Measurements from ENCODE around the gene TNNT3.

Gene TNNT3

DNA sequence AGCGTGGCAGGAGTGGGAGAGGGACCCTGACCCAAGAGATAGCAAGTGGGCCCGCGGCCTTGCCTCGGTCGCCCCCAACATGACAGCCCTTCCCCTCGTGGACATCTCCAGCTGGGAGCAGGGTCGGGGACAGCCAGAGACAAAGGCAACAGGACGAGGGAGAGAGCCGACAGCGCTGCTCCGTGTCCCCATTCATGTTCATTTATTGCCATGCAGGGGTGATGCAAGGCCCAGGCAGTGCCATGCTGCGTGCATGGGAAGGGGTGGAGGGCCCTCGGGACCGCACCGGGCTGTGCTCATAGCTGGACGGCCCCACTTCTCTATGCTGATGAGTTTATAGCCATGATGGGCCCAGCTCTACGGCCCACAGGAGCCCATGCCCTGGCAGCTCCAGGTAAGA, 40.3 kb downstream of the TNNT3 start:
- DNase-seq: no peak

DNA sequence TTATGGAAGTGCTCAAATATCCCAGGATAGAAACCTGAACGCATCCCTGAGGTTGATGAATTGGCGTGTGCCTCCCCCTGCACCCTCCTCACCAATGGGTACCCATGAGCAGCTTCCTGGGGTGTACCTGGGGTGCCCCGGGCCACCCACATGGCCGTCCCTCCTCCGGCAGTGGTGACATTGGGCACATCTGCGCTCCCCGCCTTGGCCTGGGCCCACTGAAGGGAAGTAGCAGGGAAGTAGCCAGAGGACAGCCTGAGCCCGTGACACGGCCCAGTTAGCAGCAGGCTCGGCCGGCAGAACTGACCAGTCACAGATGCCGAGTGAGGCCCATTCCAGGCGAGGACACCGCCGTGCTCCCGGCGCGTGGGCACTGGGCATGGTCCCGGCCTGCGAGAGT, 44.4 kb downstream of the TNNT3 start:
- DNase-seq: no peak

DNA sequence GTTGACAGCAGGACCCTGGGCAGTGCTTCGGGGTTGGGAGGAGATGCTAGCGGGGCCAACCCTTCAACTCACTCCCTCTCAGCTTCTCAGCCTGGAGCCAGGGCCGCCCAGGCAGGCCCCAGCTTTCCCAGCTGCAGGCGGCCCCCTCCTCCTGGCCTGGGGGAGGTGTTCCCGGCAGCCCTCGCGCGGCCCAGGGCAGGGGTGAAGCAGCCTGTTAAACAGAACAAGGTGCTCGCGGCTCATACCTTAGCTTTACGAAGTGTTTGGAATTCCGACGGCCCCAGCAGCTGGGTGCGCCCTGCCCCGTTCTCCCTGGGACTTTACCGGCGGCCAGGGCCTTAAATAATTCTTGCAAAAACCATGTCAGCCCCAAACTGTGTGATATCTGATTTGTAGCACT, 44.8 kb downstream of the TNNT3 start:
- DNase-seq: no peak

DNA sequence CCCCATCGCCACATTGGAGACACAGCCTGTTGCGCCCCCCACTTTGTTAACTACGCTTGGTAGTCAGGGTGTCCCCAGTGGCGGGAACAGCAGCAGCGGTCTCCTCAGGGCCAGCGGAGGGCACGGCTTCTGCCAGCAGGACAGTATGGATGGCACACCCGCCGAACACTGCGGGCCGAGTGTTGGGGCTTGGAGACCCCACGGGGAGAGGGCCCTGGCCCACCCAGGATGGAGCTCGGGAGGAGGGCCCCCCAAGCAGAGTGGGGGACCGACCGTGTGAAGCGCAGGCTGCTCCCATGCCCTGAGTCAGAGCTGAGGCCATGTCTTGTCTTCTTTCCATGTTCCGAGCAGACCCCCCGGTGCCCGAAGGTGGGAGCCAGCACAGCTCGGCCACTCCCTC, 45.5 kb downstream of the TNNT3 start:
- DNase-seq: no peak

GRCh38 chr11:1966531-1966930, 47.0 kb downstream of the TNNT3 start:
- no peak for DNase-seq

GRCh38 chr11:1967641-1968225, 48.2 kb downstream of the TNNT3 start:
- DNase-seq: no peak

DNA sequence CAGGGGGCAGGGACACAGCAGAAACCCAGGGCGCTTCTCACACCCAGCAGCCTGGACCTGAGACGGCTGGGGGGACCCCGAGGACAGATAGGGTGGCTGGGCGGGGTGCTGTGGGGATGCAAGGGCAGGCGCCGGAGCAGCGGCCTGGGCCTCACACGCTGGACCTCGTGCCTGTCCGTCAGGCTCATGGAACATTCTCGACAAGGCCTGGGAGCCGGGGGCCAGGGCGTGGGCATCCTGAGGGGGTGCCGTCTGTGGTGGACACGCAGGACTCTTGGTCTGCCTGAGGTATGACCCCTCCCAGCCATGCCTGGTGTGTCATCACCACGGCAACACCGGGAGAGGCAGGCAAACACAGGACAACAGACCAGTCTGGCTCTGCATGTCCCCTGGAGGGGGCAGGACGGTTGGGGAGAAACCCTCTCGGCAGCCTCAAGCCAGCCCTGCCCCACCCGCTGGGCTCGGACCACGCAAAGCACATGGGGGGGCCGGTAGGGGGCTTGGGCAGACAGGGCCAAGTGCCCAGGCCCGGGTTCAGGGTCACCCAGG, 49.0 kb downstream of the TNNT3 start:
- no peak for DNase-seq

DNA sequence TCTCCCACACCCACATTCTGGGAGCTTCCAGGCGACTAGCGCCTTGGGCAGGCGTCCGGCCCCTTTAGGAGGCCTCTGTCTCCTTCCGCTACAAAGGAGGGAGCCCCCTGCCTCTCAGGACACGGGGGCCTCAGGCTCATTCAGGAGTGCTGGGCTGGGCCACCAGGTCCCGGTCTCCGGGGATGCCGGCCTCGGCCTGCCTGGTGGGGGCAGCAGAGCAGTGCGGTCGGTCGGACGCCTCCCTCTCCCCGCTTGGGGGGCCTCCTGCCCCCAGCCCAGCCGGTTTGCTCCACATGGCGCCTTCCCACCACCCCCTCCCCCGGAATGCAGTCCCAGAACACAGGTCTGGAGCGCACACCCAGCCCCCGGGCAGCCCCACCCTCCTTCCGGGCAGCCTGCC, 49.5 kb downstream of the TNNT3 start:
- no peak for DNase-seq

DNA sequence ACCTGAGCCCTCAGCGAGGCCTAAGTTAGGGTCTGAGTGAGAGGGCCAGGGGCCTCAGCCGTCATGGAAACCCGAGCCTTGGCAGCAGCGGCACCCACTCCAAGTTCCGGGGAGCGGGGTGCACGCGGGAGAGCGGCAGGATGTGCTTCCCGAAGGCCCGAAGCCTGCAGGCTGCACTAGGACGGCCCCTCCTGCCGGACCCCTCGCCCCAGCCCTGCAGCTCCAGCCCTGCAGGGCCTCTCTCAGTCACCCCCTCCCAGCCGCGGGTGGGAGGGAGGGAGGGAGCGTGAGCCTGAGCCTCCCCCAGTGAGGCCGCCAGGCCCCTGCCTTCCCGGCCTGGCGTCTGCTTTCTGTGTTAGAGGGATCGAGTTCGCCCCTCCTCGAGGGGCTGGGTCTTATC, 50.3 kb downstream of the TNNT3 start:
- no peak for DNase-seq

- DNase-seq: no peak
Measured at GRCh38 chr11:1970956-1971355, 51.5 kb downstream of the TNNT3 start.

GRCh38 chr11:1975185-1975584, 55.7 kb downstream of the TNNT3 start:
- no peak for DNase-seq

DNA sequence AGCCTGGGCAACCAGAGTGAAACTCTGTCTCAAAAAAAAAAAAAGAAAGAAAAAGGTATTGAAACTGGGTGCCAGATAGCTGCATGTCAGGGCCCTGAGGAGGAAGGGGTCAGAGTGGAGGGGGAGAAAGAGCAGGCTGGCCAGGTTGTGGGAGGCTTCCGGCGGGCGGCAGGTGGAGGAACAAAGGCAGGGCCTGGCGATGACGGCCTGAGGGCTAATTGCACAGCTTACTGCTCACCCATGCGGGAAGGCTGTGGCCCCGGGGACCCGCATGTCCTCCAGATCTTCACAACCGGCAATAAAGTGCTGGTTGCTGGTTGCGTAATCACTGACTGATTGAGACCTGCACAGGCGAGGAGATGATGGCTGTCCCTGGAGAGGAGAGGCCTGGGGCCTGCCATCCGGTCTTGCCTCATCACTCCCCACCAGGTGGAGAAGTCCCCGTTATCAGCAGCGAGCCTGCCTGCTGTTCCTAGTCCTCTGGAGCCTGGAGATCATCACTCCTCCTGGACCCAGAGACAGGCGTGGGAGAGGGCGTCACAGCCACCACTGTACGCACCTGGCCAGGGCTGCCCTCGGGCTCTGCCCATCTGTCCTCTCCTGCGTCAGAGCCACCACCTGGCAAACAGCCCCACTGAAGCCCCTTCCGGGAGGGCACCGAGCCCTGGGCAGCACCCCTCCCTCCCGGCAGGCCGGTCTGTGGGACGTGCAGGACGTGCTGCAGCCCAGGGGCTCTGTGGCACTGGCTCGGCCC, 59.4 kb downstream of the TNNT3 start:
- DNase-seq: no peak

- no peak for DNase-seq
Measured at GRCh38 chr11:1979607-1980006, 60.1 kb downstream of the TNNT3 start.

DNA sequence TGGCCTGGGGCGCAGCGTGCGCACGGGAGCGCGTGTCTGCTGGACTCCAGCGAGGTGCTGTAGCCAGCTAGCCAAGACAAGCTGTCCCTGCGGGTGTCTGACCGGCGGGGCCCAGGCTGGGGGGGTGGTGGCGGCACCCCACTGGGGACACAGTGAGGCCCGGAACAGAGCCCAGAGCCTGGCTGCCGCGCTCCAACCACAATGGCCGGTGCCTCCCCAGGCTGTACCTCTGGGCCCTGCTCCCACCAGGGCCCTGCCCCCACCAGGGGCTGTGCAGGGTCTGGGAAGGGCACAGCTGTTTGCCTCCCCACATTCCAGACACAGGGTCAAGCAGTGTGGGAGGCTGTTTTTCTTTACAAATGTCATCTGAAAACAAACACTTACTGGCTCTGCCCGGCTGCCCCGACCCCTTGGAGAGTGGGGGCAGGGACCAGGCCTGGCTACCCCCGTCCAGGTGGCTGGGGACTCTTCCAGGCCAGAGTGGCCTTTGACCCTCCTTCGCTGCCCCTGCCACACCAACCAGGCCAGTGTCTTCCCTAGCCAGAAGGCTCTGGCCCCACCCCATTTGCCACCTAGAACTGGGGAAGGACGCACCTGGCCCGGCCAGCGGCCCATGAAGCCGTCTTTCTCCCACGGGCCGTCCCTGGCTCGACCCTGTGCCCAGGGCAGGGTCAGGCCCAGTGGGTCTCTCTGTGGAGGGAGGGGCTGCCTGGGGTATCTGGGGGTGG, 63.5 kb downstream of the TNNT3 start:
- DNase-seq: no peak

DNA sequence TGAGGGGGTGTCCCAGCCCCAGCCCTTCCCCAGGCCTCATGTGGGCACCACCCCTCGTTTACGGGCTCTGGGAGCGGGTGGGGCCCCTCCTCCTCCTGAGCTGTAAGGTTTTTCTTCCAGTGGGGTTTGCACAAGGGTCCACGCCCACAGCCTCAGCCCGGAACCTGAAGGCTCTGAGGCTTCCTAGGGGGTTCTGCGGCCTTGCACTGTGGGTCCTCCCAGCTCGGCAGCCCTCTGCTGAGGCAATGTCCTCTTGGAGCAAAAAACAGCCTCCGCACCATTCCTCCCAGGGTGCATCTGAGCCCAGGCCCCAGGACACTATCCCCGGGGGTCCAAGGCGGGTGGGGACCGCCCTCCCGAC, 64.1 kb downstream of the TNNT3 start:
- DNase-seq: no peak

- no peak for DNase-seq
Measured at GRCh38 chr11:1987024-1987423, 67.5 kb downstream of the TNNT3 start.

- no peak for DNase-seq
Measured at GRCh38 chr11:1988174-1988573, 68.7 kb downstream of the TNNT3 start.
